ES-I3 (cell line): ENCODE measurements around the gene ATAD3C.
A peak's percentile ranks its signal among the peaks of the same experiment; 100 is the strongest.

Experiments
- H3K36me3 ChIP-seq: 2 replicates; pipeline ENCODE4 v1.6.1; 2013; ENCODE audit warnings: mild to moderate bottlenecking, low read length, control low read depth, moderate library complexity; ENCODE audit not compliant: insufficient read depth
- H3K4me1 ChIP-seq: 2 replicates; pipeline ENCODE4 v1.6.1; 2013; ENCODE audit warnings: mild to moderate bottlenecking, control low read depth, low read length; ENCODE audit not compliant: insufficient read depth
- H3K9ac ChIP-seq: 2 replicates; pipeline ENCODE4 v1.6.1; 2013; ENCODE audit warnings: low read depth, mild to moderate bottlenecking, low read length, moderate library complexity
- H3K9me3 ChIP-seq: 2 replicates; pipeline ENCODE4 v1.6.1; 2013; ENCODE audit warnings: mild to moderate bottlenecking, low read length, moderate library complexity; ENCODE audit not compliant: control insufficient read depth, insufficient read depth

Gene ATAD3C

DNA sequence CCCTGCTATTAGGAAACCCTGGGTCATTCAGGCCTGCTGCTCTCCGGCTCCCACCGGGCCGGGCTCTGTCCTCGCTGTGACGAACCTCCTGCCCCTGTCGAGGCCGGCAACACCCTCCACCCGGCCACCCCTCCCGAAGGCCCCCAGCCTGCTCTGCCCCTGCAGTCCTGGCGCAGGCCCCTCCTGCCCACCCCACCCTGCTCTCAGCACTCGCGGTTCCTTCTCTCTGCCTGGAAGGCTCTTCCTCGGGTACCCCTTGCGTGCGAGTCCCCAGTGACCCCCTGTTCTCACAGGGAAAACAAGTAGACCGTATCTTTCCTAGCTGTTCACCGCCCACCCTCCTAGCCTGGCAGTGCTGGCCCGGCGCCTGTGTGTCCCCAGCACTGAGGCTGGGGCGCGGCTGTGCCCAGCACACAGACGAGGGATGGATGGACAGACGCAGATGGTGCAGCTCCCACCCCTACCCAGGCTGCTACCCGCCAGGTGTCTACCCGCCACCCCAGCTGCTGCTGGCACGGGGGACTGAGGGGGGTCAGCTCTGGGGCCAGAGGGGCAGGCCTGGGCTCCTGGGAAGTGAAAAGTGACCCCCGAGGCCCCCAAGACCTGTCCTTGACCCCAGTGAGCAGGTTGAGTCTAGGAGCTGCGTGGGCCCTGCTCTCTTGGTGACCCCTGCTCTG is 17.1 kb upstream of the ATAD3C start:
- Histone ChIP-seq H3K9me3 (no peaks in the 10 kb centered on the region), H3K36me3 (no peaks in the 10 kb centered on the region), H3K4me1 (peaks cover 24% of the 10 kb centered on the region), H3K9ac (no peak overlapping the region; the same call in 1 of the 2 replicates)

- no peaks in the 10 kb centered on the region for H3K36me3 ChIP-seq
- H3K4me1 ChIP-seq: peaks cover 24% of the 10 kb centered on the region
- peak overlapping the region; percentile 48 for H3K9ac ChIP-seq
- no peaks in the 10 kb centered on the region for H3K9me3 ChIP-seq
These were observed 16.3 kb upstream of the ATAD3C start for GRCh38 chr1:1432951-1433803.

GRCh38 chr1:1433804-1434130 is 15.7 kb upstream of the ATAD3C start:
- no peaks in the 10 kb centered on the region for H3K36me3 ChIP-seq
- H3K9ac ChIP-seq: peak overlapping the region; percentile 48
- peaks cover 24% of the 10 kb centered on the region for H3K4me1 ChIP-seq
- H3K9me3 ChIP-seq: no peaks in the 10 kb centered on the region

- Histone ChIP-seq H3K9ac (peak overlapping the region; percentile 48), H3K36me3 (no peaks in the 10 kb centered on the region), H3K4me1 (peaks cover 24% of the 10 kb centered on the region), H3K9me3 (no peaks in the 10 kb centered on the region)
These were observed 15.2 kb upstream of the ATAD3C start for GRCh38 chr1:1434131-1434823.

DNA sequence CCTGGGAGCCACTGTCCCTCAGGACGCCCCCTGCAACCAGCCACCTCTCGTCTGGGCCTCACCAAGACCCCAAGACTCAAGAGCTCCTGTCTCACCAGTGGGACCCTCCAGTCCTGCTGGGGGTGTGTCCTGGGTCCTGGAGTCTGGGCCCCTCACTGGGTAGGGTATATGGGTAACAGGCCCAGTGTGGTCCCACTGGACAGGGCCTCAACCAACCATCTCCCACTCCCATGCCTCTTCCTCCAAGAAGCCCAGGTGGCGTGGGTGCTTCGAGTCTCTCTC is 14.7 kb upstream of the ATAD3C start:
- peak overlapping the region; percentile 48 for H3K9ac ChIP-seq
- H3K36me3 ChIP-seq: no peaks in the 10 kb centered on the region
- H3K4me1 ChIP-seq: peaks cover 24% of the 10 kb centered on the region
- no peaks in the 10 kb centered on the region for H3K9me3 ChIP-seq

DNA sequence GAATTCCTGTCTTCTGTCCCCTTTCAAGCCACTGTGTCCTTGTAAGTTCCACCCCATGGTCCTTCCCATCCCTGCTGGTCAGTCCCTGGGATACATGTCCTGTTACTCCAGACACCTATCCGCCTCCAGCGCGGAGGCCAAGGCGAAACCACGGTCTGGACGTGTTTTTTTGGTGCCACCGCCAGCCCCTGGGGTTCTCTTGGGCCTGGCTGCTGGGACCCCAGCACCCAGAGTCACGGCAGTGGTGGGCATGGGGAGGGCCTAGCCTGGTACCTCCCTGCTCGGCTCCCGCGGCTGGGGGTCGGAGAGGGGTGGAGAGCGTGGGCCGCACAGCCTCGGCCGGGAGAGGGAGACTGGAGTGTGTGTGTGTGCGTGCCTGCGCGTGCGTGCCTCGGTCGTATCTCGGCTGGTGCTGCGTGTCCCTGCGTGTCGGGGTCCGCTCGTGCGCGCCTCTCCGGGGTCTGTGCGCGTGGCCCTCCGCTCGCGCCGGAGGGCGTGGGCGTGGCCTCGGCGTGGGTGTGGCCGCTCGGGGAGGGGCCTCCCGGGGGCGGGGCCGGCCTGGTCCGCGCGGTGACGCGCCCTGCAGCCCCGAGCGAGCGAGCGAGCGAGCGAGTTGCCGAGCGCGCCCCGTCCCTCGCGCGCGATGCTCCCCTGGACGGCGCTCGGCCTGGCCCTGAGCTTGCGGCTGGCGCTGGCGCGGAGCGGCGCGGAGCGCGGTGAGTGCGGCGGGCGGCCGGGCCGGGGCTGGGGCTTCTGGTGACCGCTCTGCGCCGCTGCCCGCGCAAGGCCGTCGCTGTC is 14.2 kb upstream of the ATAD3C start, which contains the start of gene VWA1:
TSS of gene VWA1 (plus strand) at position 585 of the 798 bp plus-strand sequence. CDS start at position 644, 59 bp downstream.
- peak within 1 kb of the TSS; percentile 48 for H3K9ac ChIP-seq
- H3K36me3 ChIP-seq: no peaks in the 10 kb centered on the region
- H3K9me3 ChIP-seq: no peaks in the 10 kb centered on the region
- peaks cover 24% of the 10 kb centered on the region for H3K4me1 ChIP-seq

DNA sequence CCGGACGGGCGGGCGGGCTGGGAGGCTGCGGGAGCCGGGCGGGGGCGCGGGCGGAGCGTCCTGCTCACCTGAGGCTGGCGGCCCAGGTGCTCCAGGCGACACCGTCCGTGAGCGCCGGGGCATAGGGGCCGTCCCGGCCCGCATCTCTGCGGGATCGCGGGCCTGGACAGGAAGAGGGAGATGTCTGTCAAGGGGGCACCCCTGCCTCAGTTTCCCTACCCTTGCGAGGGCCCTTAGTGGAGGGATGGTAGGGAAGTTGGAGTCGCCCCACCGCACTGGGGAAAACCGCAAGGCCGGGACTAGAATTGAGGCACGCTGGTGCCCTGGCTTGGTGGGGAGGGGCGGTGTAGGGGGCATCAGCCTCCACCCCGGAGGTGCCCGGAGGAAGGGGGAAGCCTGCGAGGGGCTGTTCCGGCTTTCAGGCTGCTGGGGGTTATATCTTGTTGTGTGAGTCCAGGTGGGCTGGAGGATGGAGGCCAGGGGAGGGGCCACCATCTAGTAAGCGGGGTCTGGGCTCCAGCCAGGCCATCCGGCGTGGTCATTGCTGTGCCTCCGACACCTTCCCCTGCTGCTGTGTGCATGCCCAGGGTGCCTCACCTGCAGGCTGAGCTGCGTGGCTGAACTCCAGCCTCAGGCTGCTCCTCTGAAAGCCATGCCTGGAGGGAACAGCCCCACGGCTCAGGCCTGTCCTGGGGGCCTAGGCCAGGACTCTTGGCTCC is 13.4 kb upstream of the ATAD3C start:
- Histone ChIP-seq H3K4me1 (peaks cover 24% of the 10 kb centered on the region), H3K9ac (peak overlapping the region; percentile 48; the same call in 1 of the 2 replicates), H3K36me3 (no peaks in the 10 kb centered on the region), H3K9me3 (no peaks in the 10 kb centered on the region)

DNA sequence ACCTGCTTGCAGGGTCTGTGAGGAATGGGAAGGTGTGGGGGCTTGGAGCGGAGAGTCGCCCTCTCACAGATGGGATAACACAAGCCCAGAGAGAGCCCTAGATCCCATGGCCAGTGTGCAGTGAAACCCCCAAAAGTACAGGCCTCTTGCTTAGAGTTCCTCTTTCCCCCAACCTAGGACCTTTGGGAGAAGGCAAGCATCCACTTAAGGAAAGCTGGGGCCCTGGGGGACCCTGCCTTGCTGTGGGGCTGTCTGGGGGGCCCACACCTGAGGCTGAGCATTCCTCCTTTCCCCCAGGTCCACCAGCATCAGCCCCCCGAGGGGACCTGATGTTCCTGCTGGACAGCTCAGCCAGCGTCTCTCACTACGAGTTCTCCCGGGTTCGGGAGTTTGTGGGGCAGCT is 12.9 kb upstream of the ATAD3C start:
- H3K4me1 ChIP-seq: peaks cover 22% of the 10 kb centered on the region
- peak overlapping the region; percentile 48; the same call in 1 of the 2 replicates for H3K9ac ChIP-seq

GRCh38 chr1:1437033-1437903 is 12.2 kb upstream of the ATAD3C start:
- H3K9ac ChIP-seq: no peak overlapping the region
- no peaks in the 10 kb centered on the region for H3K9me3 ChIP-seq
- H3K36me3 ChIP-seq: no peaks in the 10 kb centered on the region
- H3K4me1 ChIP-seq: peaks cover 18% of the 10 kb centered on the region

More for the DNA sequence above, 12.9 kb upstream of the ATAD3C start:
- Histone ChIP-seq H3K36me3 (no peaks in the 10 kb centered on the region), H3K9me3 (no peaks in the 10 kb centered on the region)

- Histone ChIP-seq H3K9ac (no peak overlapping the region; the same call in 1 of the 2 replicates), H3K9me3 (no peaks in the 10 kb centered on the region), H3K4me1 (peaks cover 13% of the 10 kb centered on the region), H3K36me3 (no peaks in the 10 kb centered on the region)
These were observed 11.5 kb upstream of the ATAD3C start for GRCh38 chr1:1437904-1438376.

DNA sequence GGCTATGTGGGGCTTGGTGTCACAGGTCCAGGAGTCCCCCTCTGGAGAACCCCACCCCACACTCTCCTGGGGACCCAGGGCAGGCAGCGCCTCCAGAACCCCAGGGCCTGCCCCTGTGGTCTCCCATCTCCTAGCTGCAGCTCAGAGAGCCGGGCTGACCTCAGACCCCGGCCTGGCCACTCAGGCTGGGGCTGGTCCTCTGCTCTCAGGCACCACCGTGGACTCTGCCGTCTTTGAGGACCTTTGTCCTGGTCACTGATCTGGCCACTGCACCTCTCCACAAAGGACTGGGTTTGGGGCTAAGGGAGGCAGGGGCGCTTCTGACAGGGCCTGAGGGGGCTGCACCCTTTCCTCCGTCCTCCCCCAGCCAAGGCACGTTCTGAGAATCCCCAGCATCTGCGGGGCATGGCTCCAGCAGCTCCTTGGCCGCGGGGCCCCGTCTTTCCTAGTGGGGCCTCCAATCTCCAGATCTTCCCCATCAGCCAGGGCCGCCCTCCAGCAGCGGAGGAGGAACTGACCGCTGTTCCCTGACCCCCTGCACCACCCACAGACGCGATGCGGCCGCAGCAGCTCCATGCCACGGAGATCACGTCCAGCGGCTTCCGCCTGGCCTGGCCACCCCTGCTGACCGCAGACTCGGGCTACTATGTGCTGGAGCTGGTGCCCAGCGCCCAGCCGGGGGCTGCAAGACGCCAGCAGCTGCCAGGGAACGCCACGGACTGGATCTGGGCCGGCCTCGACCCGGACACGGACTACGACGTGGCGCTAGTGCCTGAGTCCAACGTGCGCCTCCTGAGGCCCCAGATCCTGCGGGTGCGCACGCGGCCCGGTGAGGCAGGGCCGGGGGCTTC is 10.7 kb upstream of the ATAD3C start:
- H3K4me1 ChIP-seq: peaks cover 11% of the 10 kb centered on the region
- H3K9ac ChIP-seq: no peak overlapping the region
- H3K9me3 ChIP-seq: no peaks in the 10 kb centered on the region
- no peaks in the 10 kb centered on the region for H3K36me3 ChIP-seq

DNA sequence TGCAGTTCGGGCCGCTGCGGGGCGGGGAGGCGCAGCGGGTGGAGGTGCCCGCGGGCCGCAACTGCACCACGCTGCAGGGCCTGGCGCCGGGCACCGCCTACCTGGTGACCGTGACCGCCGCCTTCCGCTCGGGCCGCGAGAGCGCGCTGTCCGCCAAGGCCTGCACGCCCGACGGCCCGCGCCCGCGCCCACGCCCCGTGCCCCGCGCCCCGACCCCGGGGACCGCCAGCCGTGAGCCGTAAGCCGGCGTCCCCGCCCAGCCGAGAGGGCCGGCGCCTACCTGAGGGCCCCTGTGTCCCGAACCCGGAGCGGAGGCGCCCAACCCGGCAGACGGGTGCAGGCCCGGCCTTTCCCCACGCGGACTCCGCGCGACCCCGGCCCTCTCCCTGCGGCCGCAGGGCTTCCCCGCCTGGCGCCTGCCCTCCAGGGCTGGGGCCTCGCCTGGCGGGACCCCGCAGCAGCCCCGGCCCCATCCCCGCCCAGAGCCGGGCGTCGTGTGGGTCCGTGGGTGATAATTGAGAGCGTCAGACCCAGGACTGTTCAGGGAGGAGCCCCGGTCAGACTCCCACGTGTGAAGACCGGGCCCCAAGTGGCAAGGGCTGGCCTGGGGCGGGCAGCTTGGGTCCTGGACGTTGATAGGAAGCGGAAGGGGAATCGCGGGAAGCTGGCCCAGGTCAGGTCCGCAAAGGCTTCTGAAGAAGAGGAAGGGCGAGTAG is 9.8 kb upstream of the ATAD3C start:
- no peaks in the 10 kb centered on the region for H3K9me3 ChIP-seq
- H3K4me1 ChIP-seq: peaks cover 3% of the 10 kb centered on the region
- no peak overlapping the region for H3K9ac ChIP-seq
- H3K36me3 ChIP-seq: no peaks in the 10 kb centered on the region
